HG03575 (cell line): ENCODE results near the gene SNAPC1.
"Not testable (repeated sequence)": the region's sequence is repeated elsewhere in the genome, so short reads cannot be mapped to it uniquely, and the experiment has no call there.

ENCODE experiments used
- ATAC-seq: cut with Tn5 transposase; IDR thresholded peaks from one replicate; pipeline ENCODE4 v1.9.1; 2021; ENCODE audit not compliant: unreplicated experiment, insufficient number of reproducible peaks, low FRiP score; ENCODE audit errors: extremely low read depth

Gene SNAPC1, protein sequence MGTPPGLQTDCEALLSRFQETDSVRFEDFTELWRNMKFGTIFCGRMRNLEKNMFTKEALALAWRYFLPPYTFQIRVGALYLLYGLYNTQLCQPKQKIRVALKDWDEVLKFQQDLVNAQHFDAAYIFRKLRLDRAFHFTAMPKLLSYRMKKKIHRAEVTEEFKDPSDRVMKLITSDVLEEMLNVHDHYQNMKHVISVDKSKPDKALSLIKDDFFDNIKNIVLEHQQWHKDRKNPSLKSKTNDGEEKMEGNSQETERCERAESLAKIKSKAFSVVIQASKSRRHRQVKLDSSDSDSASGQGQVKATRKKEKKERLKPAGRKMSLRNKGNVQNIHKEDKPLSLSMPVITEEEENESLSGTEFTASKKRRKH

GRCh38 chr14:61761959-61762786, at the start of gene SNAPC1:
Gene SNAPC1, plus strand, starts transcription at chr14:61762420. Its CDS starts 41 bp downstream, at chr14:61762461.
- peak; percentile 76 for ATAC-seq

GRCh38 chr14:61713724-61714437, 48.3 kb upstream of the SNAPC1 start:
- ATAC-seq: no peak

- ATAC-seq: no peak
Observed at GRCh38 chr14:61716956-61717355, 45.3 kb upstream of the SNAPC1 start.

GRCh38 chr14:61718039-61718438, 44.2 kb upstream of the SNAPC1 start:
- ATAC-seq: no peak

DNA sequence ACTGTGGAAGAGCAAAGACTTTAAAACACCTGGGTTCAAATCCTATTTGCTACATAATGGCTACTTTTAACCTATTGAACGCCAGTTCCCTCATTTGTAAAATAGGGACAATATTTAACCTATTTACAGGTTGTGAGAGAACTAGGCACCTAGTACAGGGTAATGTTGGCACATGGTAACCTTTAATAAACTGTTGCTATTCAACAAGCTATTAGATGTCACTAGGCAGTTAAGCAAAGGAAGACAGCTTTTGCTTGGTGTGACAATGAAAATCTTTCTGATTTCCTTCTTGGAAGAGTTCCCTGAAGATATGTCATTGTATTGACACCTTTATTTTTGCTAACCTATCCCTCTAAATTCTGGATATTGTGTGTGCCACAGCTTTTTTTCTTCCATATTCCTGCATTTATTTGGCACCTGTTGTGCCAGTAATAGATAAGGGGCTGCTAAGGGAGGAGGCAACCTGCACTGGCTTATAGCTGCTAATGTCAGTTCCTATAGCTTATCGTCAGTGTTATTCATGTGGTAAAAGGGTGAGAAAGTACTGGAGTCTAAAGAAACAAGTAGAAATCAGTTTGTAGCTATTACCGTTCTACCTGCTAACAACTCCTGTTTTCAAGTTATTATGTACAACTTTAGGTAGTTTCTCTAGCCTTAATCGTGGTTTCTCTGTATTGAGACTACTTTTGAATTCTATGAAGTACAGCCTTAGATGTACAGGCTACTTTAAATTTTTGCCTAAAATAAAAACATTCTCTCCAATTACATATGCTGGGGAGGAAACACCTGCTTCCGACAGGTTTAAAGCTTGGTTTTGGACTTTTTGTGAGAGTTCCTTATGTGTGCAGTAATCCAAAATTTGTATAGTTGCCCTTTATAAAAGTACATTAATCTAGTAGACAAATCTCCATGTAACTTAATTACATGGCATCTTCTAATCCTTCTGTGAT, 42.6 kb upstream of the SNAPC1 start:
- ATAC-seq: no peak

GRCh38 chr14:61720294-61720661, 41.9 kb upstream of the SNAPC1 start:
- ATAC-seq: no peak

- ATAC-seq: no peak
Observed at GRCh38 chr14:61720741-61721140, 41.5 kb upstream of the SNAPC1 start.

DNA sequence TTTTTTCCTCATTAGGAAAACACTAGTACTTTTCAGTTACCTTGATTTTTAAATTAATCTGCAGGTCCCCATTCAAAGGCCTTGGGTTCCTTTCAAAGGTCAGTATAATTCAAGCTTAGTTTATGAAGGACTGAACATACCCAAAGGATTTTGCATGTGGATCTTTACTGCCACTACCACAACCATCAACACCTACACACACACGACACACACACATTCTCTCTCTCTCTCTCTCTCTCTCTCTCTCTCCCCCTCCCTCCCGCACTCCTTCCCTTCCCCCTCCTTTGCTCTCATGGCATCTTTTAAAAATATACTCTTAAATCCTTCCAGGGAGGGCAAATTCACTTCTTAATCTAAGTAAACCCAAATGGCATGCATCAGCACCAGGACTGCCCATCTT, 38.1 kb upstream of the SNAPC1 start:
- no peak for ATAC-seq

DNA sequence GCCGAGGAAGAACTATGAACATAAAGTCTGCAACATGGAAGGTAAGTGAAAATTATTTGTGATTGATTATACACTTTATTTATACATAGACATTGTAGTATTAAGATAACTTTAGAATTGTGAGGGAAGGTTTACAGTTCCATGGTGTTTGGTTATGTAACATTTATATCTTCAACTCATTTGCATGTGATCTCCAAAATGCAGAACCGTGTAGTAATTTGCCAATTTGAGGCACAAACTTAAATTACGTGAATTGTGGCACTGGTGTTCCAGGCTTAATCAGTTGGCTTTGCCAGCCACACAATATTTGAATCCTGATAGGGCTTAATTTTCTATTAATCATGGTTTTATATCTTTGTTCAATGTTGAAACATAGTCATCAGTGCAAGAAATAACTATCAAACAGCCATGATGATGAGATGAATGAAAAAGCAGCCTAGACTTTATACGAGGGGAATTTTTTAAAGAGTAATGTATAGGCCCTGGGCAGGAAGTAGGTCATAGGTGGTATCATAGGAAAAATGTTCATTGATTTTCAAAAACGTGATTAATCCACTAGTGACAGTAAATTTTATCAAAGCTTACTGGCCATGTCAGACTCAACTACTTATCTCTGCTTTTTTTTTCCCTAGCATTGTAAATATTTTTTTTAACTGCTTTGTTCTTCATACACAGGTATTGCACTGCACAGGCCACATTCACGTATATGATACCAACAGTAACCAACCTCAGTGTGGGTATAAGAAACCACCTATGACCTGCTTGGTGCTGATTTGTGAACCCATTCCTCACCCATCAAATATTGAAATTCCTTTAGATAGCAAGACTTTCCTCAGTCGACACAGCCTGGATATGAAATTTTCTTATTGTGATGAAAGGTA, 35.2 kb upstream of the SNAPC1 start:
- no peak for ATAC-seq

DNA sequence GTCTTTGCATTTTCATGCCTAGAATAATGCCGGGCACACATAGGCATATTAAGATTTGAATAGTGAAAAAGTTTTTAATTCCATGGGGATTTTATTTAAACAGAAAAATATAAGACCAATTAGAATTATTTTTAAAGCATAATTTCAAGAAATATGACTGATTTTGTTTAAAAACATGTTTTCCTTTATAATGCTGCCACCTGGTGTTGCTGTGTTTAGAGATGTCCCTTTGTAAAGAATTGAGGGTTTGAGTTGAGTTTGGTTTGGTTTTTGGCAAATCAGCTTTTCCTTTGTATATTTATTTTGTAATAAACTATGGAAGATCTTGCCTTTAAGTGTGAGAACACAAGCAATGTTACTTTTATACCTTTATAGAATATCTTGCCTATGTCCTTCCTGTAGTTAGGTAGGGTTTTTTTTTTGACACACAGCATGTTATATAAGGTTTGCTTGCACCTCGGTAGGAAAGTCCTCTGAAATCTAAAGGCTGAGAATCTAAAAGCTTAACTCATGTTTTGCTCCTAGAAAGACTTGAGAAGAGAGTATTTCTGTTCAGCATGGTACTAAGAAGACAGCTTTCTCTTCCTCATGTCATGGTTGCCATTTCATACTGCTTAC, 31.4 kb upstream of the SNAPC1 start:
- no peak for ATAC-seq

GRCh38 chr14:61733972-61734371, 28.2 kb upstream of the SNAPC1 start:
- no peak for ATAC-seq

- no peak for ATAC-seq
Observed at GRCh38 chr14:61736751-61737150, 25.5 kb upstream of the SNAPC1 start.

- ATAC-seq: no peak
Observed at GRCh38 chr14:61737915-61738314, 24.3 kb upstream of the SNAPC1 start.

- ATAC-seq: no peak
Observed at GRCh38 chr14:61739133-61739532, 23.1 kb upstream of the SNAPC1 start.

DNA sequence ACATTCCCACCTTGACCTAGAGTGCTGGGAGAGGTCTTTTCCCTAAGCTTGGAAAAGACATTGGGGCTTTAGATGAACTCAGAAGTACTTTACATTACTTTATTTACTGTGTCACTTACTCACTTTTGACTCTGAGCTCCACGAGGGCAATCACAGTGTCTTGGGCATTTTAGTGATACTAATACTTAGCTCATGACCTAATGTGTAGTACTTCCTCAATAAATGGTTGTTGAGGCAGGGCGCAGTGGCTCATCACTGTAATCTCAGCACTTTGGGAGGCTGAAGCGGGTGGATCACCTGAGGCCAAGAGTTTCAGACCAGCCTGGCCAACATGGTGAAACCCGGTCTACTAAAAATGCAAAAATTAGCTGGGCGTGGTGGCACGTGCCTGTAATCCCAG, 19.8 kb upstream of the SNAPC1 start:
- ATAC-seq: no peak

GRCh38 chr14:61744238-61744637, 18.0 kb upstream of the SNAPC1 start:
- no peak for ATAC-seq

GRCh38 chr14:61746346-61746745, 15.9 kb upstream of the SNAPC1 start:
- ATAC-seq: not testable (repeated sequence)
